Upper lobe of left lung (tissue), 4 donors: ENCODE data around the gene GNPAT.

Experiments
- EP300 ChIP-seq, 4 donors: sonication (generic); formaldehyde crosslinking; IDR thresholded peaks; one replicate each; pipeline ENCODE4 v1.5.1; 2017; ENCODE audit warnings: antibody characterized with exemption in 4 of 4, control low read depth in 2 of 4
- POLR2A ChIP-seq, 4 donors: fragments of 450-650 bp; IDR thresholded peaks; one replicate each; pipeline ENCODE4 v1.5.1; 2016 to 2017; ENCODE audit warnings: antibody characterized with exemption in 4 of 4, mild to moderate bottlenecking in 2 of 4
- POLR2AphosphoS5 ChIP-seq, 2 donors: sonication (generic); formaldehyde crosslinking; IDR thresholded peaks; one replicate each; pipeline ENCODE4 v1.5.1; 2017; ENCODE audit warnings: antibody characterized with exemption in 2 of 2
- TF ChIP-seq, protein P1 (sequence below), 6 experiments: fragments of 450-650 bp in 4 of 6; fragments of 200-600 bp in 2 of 6; sonication (generic) in 2 of 6; IDR thresholded peaks; one replicate each; pipeline ENCODE4 v1.5.1; 2016 to 2019; ENCODE audit warnings: antibody characterized with exemption in 6 of 6

DNA sequence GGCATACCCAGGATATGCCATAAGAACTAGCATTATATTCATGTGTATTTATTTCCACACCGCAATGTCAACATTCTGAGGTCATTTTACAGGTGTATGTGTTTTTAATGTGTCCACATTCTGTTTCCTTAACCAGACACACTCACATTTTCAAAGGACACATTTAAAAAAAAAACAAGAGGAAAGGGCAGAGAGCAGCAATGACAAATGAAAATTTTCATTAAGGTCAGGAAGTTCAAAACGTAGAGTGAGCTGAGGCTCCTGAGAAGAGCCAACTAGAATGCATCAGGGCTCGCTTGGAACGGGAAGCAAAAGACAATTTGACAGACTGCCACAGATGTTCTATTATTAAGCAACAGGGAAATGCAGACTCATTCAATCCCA is 4.8 kb upstream of the GNPAT start:
- TF ChIP-seq, protein P1, sequence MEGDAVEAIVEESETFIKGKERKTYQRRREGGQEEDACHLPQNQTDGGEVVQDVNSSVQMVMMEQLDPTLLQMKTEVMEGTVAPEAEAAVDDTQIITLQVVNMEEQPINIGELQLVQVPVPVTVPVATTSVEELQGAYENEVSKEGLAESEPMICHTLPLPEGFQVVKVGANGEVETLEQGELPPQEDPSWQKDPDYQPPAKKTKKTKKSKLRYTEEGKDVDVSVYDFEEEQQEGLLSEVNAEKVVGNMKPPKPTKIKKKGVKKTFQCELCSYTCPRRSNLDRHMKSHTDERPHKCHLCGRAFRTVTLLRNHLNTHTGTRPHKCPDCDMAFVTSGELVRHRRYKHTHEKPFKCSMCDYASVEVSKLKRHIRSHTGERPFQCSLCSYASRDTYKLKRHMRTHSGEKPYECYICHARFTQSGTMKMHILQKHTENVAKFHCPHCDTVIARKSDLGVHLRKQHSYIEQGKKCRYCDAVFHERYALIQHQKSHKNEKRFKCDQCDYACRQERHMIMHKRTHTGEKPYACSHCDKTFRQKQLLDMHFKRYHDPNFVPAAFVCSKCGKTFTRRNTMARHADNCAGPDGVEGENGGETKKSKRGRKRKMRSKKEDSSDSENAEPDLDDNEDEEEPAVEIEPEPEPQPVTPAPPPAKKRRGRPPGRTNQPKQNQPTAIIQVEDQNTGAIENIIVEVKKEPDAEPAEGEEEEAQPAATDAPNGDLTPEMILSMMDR (IDR thresholded peaks at IDR 0.05) = no peak
- TF ChIP-seq POLR2A (IDR thresholded peaks at IDR 0.05) (no peak), POLR2AphosphoS5 (IDR thresholded peaks at IDR 0.05) (no peak), EP300 (IDR thresholded peaks at IDR 0.05) (no peak)
